B cell (primary cell): Measurements from ENCODE around the gene PLCB1. TPM values are rescaled to one million over a fixed set of nuclear protein-coding genes. Genes with fewer than 3 reads are reported as not detected.

Experiments
- ATAC-seq: fragments of 200-7000 bp; cut with Tn5 transposase; one replicate; pipeline ENCODE4 v1.10.0; 2021; ENCODE audit warnings: low read depth, mild to moderate bottlenecking, moderate number of reproducible peaks, moderate library complexity
- CTCF ChIA-PET: fragments of 350-600 bp; sonication (Branson Sonifier 250); formaldehyde crosslinking; loops from one replicate; lab custom pipeline; 2021; ENCODE audit warnings: antibody characterized with exemption, inconsistent platforms; lab: Charles Lee
- POLR2A ChIA-PET: fragments of 350-600 bp; sonication (Branson Sonifier 250); formaldehyde crosslinking; loops from one replicate; lab custom pipeline; 2021; ENCODE audit warnings: antibody characterized with exemption; lab: Charles Lee
- DNase-seq: peaks from one replicate; pipeline ENCODE4 v3.0.0; 2013
- H2AFZ ChIP-seq: 2 replicates; pipeline ENCODE4 v1.6.1; 2012; ENCODE audit warnings: mild to moderate bottlenecking, low read depth, low read length; ENCODE audit not compliant: insufficient read depth, poor library complexity, severe bottlenecking
- H3K27ac ChIP-seq, 2 donors: 1 replicate in 1 of 2; 2 replicates in 1 of 2; pipeline ENCODE4 v1.5.1; 2012 to 2013; ENCODE audit warnings: low read length in 2 of 2, mild to moderate bottlenecking in 2 of 2, moderate library complexity in 1 of 2
- H3K27me3 ChIP-seq, 4 experiments: fragments of 200-600 bp in 1 of 4; sonication (generic) in 1 of 4; replicated peaks in 1 of 4; 1 replicate in 2 of 4; 2 replicates in 2 of 4; pipeline versions ENCODE4 v1.6.1 to v1.7.0; 2013 to 2016; ENCODE audit warnings: low read length in 3 of 4, mild to moderate bottlenecking in 2 of 4, mixed read lengths in 1 of 4, moderate library complexity in 1 of 4; ENCODE audit not compliant: insufficient read depth in 4 of 4, control insufficient read depth in 3 of 4; ENCODE audit errors: control extremely low read depth in 1 of 4
- H3K36me3 ChIP-seq, 2 experiments: replicated peaks in 1 of 2; 1 replicate in 1 of 2; 2 replicates in 1 of 2; pipeline versions ENCODE4 v1.6.1 to v1.7.1; 2013; ENCODE audit warnings: low read length in 1 of 2; ENCODE audit not compliant: insufficient read depth in 2 of 2, control insufficient read depth in 1 of 2; ENCODE audit errors: control extremely low read depth in 1 of 2, extremely low read depth in 1 of 2
- H3K4me1 ChIP-seq, 2 donors: fragments of 200-600 bp in 1 of 2; sonication (generic) in 1 of 2; 1 replicate in 1 of 2; 2 replicates in 1 of 2; pipeline versions ENCODE4 v1.5.1 to v1.6.1; 2013 to 2017; ENCODE audit warnings: low read length in 2 of 2; ENCODE audit not compliant: control insufficient read depth in 2 of 2, insufficient read depth in 2 of 2
- H3K4me2 ChIP-seq: replicated peaks from 2 replicates; pipeline ENCODE3; 2012; ENCODE audit warnings: mild to moderate bottlenecking, low read depth, low read length; ENCODE audit not compliant: poor library complexity, severe bottlenecking
- H3K4me3 ChIP-seq, 5 experiments: fragments of 200-600 bp in 1 of 5; sonication (generic) in 1 of 5; 1 replicate in 3 of 5; 2 replicates in 2 of 5; pipeline versions ENCODE4 v1.5.1 to v1.7.0; 2011 to 2016; ENCODE audit warnings: low read length in 4 of 5, mild to moderate bottlenecking in 4 of 5, low read depth in 2 of 5, control low read depth in 1 of 5, moderate library complexity in 1 of 5; ENCODE audit not compliant: insufficient read depth in 1 of 5; ENCODE audit errors: control extremely low read depth in 1 of 5, extremely low read depth in 1 of 5
- H3K79me2 ChIP-seq: fragments of 200-600 bp; sonication (generic); one replicate; pipeline ENCODE4 v1.6.0; 2016; ENCODE audit warnings: low read length; ENCODE audit not compliant: control insufficient read depth, insufficient read depth
- H3K9ac ChIP-seq: fragments of 200-600 bp; sonication (generic); 2 replicates; pipeline ENCODE4 v1.6.1; 2017; ENCODE audit warnings: mild to moderate bottlenecking, low read length, moderate library complexity
- H3K9me3 ChIP-seq, 3 donors: one replicate each; pipeline versions ENCODE4 v1.6.1 to v1.7.1; 2013; ENCODE audit warnings: low read length in 2 of 3; ENCODE audit not compliant: control insufficient read depth in 2 of 3, insufficient read depth in 1 of 3; ENCODE audit errors: control extremely low read depth in 1 of 3
- H4K20me1 ChIP-seq: 2 replicates; pipeline ENCODE4 v1.6.0; 2012; ENCODE audit warnings: mild to moderate bottlenecking, low read length; ENCODE audit not compliant: insufficient read depth, control insufficient read depth, poor library complexity, severe bottlenecking
- H3K27ac Mint-ChIP-seq: one replicate; pipeline ENCODE4 v1.8.0; 2021; ENCODE audit warnings: mixed read lengths
- H3K27me3 Mint-ChIP-seq: one replicate; pipeline ENCODE4 v1.8.0; 2021; ENCODE audit warnings: mixed read lengths
- H3K4me1 Mint-ChIP-seq: one replicate; pipeline ENCODE4 v1.8.0; 2021; ENCODE audit warnings: mixed read lengths
- H3K4me3 Mint-ChIP-seq: one replicate; pipeline ENCODE4 v1.8.0; 2021; ENCODE audit warnings: mixed read lengths
- H3K9me3 Mint-ChIP-seq: one replicate; pipeline ENCODE4 v1.8.0; 2022; ENCODE audit warnings: mixed read lengths; ENCODE audit not compliant: insufficient read depth
- EZH2 ChIP-seq: IDR thresholded peaks from 2 replicates; pipeline ENCODE4 v1.6.1; 2012; ENCODE audit warnings: borderline replicate concordance, low read depth, mild to moderate bottlenecking, moderate library complexity, low read length; ENCODE audit not compliant: insufficient read depth, poor library complexity, severe bottlenecking
- WGBS: methylation state at CpG from one replicate; pipeline ENCODE4 v1.1.5; 2013; ENCODE audit warnings: missing lambda C conversion rate; ENCODE audit not compliant: insufficient coverage; 5-methylcytosine and 5-hydroxymethylcytosine counted together
- intact Hi-C: fragments of 100-400 bp; cut with micrococcal nuclease; formaldehyde crosslinking; loops from one replicate; pipeline ENCODE4 v1.10.0; 2022
- polyA plus RNA-seq: library from polyadenylated mRNA; depleted of rRNA; stranded (reverse); fragments of >200 nt; gene quantifications from 2 replicates; pipeline ENCODE4 v1.2.3, GENCODE V29; 2012
- total RNA-seq, 2 donors: library from RNA; stranded (reverse); fragments of 120-200 nt in 1 of 2; gene quantifications; 1 replicate in 1 of 2; 2 replicates in 1 of 2; pipeline versions ENCODE4 v1.2.3 to v1.2.4, GENCODE V29; 2013 to 2022
- TF ChIP-seq, protein P1 (sequence below): fragments of 200-600 bp; IDR thresholded peaks from one replicate; pipeline ENCODE4 v1.8.0; 2022; ENCODE audit warnings: antibody characterized with exemption, mild to moderate bottlenecking

Gene PLCB1
- total and polyA plus RNA-seq, 2 donors (not counting 1 experiment from before 2014, with no cell fraction given) = 0.18 to 0.47 TPM

DNA sequence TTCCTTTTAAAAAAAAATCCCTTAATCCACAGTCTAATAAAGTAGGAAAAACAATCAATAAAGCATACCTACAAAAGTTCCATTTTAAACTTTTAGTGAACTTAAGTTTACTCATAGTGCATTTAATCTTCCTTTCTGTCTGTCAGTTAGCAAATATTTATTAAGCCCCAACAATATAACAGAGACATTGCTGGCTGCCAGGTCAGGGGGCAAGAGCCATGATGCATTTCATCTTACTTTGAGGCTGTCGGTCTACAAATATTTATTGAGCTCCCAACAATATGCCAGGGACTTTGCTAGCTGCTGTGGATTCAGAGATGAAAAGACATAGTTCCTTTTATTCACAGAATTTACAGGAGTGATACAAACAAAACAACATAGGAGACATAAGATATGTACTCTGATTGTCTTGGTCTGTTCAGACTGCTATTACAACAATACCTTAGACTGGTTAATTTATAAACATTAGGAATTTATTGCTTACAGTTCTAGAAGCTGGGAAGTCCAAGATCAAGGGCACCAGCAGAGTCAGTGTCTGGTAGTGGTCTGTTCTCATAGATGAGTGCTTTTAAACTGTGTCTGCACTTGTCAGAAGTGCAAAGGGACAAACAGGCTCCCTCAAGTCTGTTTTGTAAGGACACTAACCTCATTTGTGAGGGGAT is 118.6 kb downstream of the PLCB1 start:
- no peak overlapping the region for H3K4me3 Mint-ChIP-seq
- Histone ChIP-seq H3K4me2 (no peak overlapping the region), H2AFZ (no peak overlapping the region), H3K27ac (no peak overlapping the region), H3K27me3 (no peaks in the 10 kb centered on the region), H3K4me1 (no peaks in the 10 kb centered on the region), H3K9ac (no peak overlapping the region), H3K79me2 (no peaks in the 10 kb centered on the region), H3K9me3 (peaks cover 0 to 1% (median 0%) of the 10 kb centered on the region in 3 donors), H3K4me3 (no peak overlapping the region), H4K20me1 (no peaks in the 10 kb centered on the region), H3K36me3 (no peaks in the 10 kb centered on the region)
- TF ChIP-seq EZH2 = no peak
- no peaks in the 10 kb centered on the region for H3K9me3 Mint-ChIP-seq
- no CpG with 5 or more reads among the region's 1 CpG for WGBS
- ChIA-PET POLR2A (no interaction called here), CTCF (interaction anchor here (1.3 kb wide), 1 partner anchor 11 kb away, joined by 3 read pairs; no protein-coding TSS in a partner anchor)
- no peak overlapping the region for H3K27ac Mint-ChIP-seq
- intact Hi-C loops = no loop called here
- H3K27me3 Mint-ChIP-seq = no peaks in the 10 kb centered on the region
- DNase-seq (no peak), ATAC-seq (no peak)
- H3K4me1 Mint-ChIP-seq = no peaks in the 10 kb centered on the region

DNA sequence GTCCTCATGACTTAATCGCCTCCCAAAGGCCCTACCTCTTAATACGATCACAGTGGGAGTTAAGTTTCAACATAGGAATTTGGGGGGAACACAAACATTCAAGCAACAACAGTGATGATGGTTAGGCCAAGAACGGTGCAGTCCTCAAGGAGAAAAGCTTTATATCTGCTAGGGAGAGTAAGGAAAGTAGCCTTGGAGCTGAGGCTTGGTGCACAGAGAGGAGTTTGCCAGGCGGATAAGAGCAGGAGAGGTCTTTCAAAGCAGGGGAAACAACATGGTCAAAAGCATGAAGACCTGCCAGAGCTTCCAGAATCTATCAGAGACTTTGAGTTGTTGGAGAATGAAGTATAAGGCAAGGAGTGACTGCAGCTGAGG is 119.1 kb downstream of the PLCB1 start:
- Histone ChIP-seq H3K4me3 (no peak overlapping the region), H3K4me2 (no peak overlapping the region), H4K20me1 (no peaks in the 10 kb centered on the region), H3K27me3 (no peaks in the 10 kb centered on the region), H3K79me2 (no peaks in the 10 kb centered on the region), H3K36me3 (no peaks in the 10 kb centered on the region), H3K4me1 (no peaks in the 10 kb centered on the region), H2AFZ (no peak overlapping the region), H3K27ac (no peak overlapping the region), H3K9me3 (peaks cover 0 to 1% (median 0%) of the 10 kb centered on the region in 3 donors), H3K9ac (no peak overlapping the region)
- no peak for ATAC-seq
- Mint-ChIP-seq H3K27ac (no peak overlapping the region), H3K27me3 (no peaks in the 10 kb centered on the region), H3K4me1 (no peaks in the 10 kb centered on the region), H3K4me3 (no peak overlapping the region), H3K9me3 (no peaks in the 10 kb centered on the region)
- ChIA-PET POLR2A (no interaction called here), CTCF (no interaction called here)
- WGBS = 87% methylated on average over 3 of the region's 4 CpGs
- no peak for DNase-seq
- TF ChIP-seq, protein P1, sequence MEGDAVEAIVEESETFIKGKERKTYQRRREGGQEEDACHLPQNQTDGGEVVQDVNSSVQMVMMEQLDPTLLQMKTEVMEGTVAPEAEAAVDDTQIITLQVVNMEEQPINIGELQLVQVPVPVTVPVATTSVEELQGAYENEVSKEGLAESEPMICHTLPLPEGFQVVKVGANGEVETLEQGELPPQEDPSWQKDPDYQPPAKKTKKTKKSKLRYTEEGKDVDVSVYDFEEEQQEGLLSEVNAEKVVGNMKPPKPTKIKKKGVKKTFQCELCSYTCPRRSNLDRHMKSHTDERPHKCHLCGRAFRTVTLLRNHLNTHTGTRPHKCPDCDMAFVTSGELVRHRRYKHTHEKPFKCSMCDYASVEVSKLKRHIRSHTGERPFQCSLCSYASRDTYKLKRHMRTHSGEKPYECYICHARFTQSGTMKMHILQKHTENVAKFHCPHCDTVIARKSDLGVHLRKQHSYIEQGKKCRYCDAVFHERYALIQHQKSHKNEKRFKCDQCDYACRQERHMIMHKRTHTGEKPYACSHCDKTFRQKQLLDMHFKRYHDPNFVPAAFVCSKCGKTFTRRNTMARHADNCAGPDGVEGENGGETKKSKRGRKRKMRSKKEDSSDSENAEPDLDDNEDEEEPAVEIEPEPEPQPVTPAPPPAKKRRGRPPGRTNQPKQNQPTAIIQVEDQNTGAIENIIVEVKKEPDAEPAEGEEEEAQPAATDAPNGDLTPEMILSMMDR = no peak
- intact Hi-C loops = no loop called here
